HL-60 (cell line): ENCODE data around the gene H2BK1.

ENCODE experiments used
- GABPA ChIP-seq: IDR thresholded peaks from 2 replicates; pipeline ENCODE4 v1.6.1; 2012; ENCODE audit warnings: low read depth
- POLR2AphosphoS5 ChIP-seq: IDR thresholded peaks from 2 replicates; pipeline ENCODE4 v1.6.1; 2012; ENCODE audit warnings: low read depth
- REST ChIP-seq: IDR thresholded peaks from 2 replicates; pipeline ENCODE4 v1.6.1; 2012; ENCODE audit warnings: low read depth; ENCODE audit not compliant: insufficient replicate concordance
- SPI1 ChIP-seq: IDR thresholded peaks from 2 replicates; pipeline ENCODE4 v1.6.1; 2012; ENCODE audit warnings: low read depth, mild to moderate bottlenecking, borderline replicate concordance
- TF ChIP-seq, protein P1 (sequence below): IDR thresholded peaks from one replicate; pipeline ENCODE4 v1.5.1; 2011; ENCODE audit warnings: low read length, control low read depth, inconsistent platforms; ENCODE audit not compliant: insufficient read depth

GRCh38 chr7:151237244-151238189 lies 27.2 kb upstream of the H2BK1 start:
- TF ChIP-seq POLR2AphosphoS5: no peak; the same call in 1 of the 2 replicates
- TF ChIP-seq, protein P1, sequence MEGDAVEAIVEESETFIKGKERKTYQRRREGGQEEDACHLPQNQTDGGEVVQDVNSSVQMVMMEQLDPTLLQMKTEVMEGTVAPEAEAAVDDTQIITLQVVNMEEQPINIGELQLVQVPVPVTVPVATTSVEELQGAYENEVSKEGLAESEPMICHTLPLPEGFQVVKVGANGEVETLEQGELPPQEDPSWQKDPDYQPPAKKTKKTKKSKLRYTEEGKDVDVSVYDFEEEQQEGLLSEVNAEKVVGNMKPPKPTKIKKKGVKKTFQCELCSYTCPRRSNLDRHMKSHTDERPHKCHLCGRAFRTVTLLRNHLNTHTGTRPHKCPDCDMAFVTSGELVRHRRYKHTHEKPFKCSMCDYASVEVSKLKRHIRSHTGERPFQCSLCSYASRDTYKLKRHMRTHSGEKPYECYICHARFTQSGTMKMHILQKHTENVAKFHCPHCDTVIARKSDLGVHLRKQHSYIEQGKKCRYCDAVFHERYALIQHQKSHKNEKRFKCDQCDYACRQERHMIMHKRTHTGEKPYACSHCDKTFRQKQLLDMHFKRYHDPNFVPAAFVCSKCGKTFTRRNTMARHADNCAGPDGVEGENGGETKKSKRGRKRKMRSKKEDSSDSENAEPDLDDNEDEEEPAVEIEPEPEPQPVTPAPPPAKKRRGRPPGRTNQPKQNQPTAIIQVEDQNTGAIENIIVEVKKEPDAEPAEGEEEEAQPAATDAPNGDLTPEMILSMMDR: no peak
- no peak for TF ChIP-seq REST
- TF ChIP-seq GABPA: no peak
- TF ChIP-seq SPI1: no peak
